HG02798 (cell line): ENCODE data around the gene ACOX2.

Experiments used
- ATAC-seq: cut with Tn5 transposase; IDR thresholded peaks from one replicate; pipeline ENCODE4 v1.9.1; 2021; ENCODE audit warnings: mild to moderate bottlenecking; ENCODE audit not compliant: unreplicated experiment, poor library complexity

The ACOX2 gene

DNA sequence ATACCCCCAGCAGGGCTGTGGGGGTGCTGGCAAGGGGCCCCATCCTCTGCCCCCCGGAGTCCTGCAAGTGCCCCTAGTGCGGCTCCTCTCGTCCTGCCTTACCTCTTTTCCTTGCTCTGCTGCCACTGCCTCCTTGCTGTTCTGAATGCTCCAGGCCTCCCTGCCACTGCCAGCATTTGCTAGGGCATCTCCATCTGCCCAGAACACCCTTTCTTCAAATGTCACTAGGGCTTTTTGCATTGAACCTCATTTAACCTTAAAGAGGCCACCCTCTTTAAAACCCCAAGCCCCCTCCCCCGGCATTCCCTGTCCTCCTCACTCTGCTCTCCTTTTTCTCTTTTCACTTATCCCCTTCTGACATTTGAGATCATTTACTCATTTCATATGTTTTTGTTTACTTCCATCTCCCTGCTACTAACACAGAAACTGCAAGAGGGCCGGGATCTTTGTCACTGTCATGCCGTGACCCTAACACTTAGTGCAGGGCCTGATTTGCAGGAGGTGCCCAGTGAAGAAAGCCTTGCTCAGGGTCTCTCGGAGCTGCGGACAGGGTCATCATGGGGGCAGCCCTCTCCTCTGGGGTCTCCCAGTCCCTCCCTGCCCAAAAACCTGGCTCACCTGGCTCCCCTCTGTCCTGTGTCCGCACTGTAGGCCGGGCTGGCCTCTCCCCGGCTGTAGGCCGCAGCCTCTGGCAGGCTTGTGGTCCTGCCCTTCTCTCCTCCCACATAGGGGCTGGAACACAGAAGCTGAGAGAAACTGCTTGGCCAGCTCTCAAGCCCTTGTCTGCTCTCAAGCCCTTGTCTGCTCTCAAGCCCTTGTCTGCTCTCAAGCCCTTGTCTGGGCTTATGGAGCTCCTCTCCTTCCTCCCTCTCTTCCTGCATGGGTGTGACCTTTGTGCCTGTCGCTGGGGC lies at the start of gene ACOX2:
TSS of gene ACOX2 (minus strand) at position 690 of the 911 bp plus-strand sequence. CDS start 2,084 bp downstream, outside the sequence.
- ATAC-seq: no peak

DNA sequence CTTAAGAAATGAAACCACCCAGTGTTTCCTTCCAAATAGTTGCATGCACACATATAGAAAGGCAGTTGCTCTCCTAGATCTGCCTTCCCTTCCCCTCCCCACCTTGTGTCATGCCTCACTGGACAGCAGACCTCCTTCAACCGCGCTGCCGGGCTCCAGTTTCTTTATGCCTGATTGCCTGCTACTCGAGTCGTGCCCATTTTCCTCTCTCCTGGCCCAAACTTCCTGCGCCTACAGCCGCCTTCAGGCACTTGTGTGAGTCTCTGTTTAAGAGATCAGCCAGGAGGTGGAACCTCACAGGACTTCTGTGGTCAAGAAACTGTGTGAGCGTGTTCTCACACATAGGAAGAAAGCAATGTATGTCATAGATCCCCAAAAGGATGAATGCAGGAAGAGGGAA lies 49.0 kb upstream of the ACOX2 start:
- ATAC-seq: no peak

DNA sequence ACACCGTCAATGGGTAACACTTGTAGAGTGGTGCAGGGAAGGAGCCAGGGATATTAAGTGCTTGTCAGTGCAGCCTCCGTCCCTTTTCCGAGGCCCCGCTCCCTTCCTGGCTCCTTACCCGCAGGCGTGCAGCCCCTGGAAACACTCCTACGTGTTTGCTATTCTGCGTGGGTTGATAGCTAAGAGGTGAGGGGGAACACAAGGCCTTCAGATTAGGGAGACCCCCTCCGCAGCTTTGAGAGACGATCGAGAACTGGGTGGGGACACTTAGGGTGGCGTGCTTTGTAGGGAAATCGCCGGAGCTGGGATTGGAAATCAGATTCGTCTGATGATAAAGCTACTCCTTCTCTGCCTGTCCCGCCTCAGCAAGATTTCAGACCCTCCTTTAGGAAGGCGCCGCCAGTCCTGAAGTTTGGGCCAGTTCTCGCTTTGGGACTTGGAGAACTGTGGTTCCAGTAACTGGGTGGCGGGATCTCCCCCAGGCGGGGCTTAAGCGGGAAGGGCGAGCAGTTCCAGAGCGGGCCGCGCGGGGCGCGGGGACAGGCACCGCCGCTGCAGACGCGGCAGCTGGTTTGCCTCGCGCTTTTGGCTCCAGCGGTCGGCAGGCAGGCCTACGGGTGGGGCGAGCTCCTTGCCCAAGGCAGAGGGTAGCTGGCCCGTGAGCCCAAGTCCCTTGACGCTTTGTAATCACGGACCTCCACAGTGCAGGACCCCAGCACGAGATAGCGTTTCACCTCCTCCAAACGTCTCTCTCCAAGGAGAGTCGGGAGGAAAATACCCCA lies 48.2 kb upstream of the ACOX2 start:
- ATAC-seq: peak; percentile 92

DNA sequence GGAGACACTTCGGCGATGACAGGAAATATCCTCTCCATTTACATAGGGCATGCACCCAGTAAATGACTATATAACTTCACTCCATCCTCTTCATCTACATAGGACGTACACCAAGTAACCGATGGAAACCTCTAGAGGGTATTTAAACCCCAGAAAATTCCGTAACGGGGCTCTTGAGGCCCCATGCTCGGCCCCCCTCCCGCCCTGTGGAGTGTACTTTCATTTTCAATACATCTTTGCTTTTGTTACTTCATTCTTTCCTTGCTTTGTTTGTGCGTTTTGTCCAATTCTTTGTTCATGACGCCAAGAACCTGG lies 47.7 kb upstream of the ACOX2 start:
- ATAC-seq: no peak

DNA sequence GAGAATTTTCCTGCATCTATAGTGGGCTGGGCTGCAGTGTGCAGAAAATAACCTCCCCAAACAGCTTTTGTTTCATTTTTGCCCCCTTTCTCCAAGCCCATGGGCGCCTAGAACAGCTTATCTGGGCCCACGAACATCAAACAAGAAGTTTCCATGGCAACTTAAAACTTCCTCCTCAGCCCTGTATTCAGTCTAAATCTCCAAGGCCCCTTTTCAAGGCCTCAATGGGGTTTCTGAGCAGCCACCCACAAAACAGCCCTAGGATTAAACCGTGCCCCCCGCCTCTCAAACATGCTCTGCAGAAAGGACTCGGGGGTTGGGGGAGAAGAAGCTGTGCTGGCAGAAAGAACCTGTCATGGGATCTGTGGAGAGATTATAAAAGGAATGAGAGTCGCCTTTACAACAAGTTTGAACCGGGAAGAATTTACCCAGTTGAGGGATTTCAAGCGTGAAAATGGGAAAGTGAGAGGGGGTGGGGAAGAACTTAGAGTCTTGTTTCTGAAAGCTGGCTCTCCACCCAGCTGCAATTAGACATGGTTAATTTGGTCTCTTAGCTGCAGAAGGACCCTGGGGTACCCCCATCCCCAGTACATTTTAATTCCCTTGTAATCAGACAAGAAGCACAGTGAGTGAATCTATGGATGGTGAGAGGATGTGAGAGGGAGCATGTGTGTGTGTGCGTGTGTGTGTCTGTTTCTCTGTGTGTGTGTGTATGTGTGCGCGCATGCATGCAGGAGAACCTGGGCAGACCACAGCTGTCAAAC lies 44.5 kb upstream of the ACOX2 start:
- ATAC-seq: no peak

DNA sequence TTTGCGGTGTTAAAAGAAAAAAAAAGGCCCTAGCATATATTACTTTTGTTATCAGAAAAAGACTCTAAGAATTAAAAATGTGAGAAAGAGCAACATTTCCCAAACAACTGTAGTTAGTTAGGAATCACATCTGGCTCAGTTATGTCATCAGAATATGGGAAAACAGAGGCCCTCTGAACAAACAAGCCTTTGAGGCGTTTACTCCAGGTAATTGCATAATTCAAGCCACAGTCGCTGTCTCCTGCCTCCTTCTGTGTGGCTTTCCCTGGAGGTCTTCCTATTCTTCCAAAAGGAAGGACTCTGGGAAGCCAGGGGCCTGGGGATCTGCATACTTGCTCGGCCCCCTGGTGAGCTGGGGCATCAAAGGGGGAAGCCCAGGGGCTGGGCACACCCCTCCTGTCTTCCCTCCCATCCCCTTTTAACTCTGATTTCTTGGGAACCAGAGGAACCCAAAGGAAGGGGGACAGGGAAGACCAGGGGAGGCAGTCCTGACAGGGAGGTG lies 43.9 kb upstream of the ACOX2 start:
- ATAC-seq: no peak

DNA sequence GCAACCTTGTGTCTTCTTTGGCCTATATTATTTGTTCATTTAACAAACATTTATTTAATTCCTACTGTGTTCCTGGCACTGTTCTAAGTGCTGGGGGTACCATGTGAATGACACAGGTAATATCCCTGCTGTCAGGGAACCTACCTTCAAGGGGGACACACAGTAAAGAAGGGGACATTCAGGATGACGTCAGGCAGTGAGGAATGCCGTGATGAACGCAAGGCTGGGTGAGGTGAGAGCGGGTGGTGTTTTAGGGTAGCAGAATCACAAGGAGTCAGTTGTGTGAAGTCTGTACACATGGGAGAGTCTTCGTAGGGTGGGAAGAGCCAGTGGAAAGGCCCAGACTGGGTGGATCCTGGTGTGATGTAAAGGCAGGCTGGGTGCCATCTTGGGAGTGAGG lies 41.9 kb upstream of the ACOX2 start:
- ATAC-seq: no peak

DNA sequence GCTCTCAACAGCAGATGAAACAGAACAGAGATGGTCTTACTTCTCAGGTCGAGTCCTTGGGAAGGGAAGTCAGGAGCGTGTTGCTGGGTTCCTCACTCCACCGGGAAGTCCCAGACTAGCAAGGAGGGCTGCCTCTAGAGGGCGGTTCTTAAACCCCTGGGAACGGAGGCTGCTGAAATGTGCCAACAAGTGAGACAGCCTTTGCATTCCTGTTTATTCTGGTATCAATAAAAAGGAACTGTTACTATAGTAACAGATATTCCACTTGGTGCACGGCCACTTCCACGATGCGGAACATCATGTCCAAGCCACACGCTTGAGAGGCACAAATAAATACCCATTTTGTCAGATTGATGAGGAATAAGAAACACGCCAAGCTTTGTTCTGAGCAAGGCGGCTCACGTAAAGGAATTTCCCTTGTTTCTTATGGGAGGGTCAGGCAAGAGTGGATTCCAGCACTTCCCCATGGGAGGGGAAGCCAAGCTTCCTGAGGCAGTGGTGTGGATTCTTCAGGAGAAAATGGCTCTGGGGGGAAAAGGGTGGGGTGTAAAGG lies 40.4 kb upstream of the ACOX2 start, which contains the start of gene FAM107A:
TSS of gene FAM107A (minus strand) at position 123 of the 553 bp plus-strand sequence. CDS start 7,531 bp downstream, outside the sequence.
- ATAC-seq: no peak

DNA sequence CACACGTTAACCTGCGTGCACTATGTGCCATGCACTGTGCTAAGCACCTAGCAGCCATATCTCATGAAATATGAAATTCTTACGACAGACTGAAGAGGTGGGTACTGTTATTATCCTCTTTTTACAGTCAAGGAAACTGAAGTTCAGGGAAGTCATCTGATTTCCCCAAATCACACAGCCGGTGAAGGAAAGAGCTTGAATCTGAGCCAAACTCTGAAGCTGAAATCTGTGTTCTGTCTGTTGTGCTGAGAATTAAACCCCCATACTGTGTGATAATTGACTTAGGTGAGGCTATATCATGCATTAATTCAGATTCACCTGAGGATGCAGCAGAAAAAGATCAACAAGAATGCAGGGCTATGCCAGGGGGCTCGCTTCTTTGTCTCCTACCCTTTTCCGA lies 39.7 kb upstream of the ACOX2 start:
- ATAC-seq: no peak

DNA sequence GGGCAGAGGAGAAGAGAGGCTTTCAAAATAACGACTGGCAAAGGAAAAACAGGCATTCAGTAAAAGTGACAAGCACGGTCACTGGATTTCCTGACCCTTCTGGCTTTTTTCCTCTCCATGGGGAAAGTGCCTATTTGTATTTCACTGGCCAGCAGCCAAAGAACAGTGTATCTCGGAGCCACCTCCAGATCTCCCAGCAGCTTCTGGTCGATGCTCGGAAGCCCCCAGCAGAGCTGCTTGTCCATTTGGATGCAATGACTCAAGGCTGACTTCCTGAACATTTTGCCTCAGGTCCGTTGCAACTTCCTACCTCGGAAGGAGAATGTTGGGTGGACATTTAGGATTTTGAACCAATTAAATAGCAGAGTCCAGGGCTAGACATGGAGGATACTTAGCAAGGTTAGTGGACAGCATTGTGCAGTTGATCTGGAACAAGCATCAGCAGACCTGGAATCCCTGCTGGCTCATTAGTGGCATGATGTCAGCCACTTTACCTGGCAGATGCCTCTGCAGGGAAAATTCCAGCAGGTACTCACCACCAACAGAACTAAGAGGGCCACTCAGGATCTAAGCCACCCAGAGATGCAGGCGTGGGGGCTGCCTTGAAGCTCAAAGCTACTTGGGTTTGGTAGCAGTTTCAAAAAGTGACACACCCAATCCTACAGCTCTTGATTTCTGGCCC lies 39.1 kb upstream of the ACOX2 start:
- no peak for ATAC-seq

DNA sequence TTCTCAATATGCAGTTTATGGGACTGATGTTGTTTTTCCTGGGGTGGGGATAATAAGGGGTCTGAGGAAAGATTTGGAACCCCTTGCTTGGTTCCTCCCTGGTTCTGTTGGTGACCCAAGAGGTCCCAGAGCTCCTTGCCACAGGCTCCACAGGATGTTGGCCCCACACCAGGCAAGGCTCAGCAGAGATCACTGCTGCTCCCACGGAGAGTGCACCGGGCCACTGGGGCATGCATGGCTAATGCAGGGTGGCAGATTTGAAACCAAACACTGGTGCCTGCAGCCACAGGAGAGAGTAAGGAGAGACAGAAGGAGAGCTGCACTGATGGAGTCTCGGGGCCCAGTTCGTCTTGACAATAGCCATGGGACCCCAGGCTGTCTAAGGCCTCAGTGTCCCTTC lies 37.7 kb upstream of the ACOX2 start:
- no peak for ATAC-seq

DNA sequence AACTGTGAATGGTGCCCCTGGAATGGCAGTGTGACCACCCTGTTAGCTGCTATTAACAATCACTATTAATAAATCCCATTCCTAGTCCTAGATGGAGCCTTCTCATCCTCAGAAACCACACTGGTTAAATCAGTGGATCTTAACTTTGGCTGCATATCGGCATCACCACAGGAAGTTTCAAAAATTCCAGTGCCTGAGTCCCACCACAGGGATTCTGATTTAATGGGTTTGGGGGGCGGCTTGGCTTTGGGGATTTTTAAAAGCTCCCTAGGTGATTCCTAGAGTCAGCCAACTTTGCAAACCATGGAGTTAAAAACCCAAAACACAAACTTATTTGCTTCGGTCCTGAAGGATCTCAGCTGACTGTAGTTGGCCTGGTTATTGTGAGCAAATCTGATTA lies 37.1 kb upstream of the ACOX2 start:
- ATAC-seq: no peak

DNA sequence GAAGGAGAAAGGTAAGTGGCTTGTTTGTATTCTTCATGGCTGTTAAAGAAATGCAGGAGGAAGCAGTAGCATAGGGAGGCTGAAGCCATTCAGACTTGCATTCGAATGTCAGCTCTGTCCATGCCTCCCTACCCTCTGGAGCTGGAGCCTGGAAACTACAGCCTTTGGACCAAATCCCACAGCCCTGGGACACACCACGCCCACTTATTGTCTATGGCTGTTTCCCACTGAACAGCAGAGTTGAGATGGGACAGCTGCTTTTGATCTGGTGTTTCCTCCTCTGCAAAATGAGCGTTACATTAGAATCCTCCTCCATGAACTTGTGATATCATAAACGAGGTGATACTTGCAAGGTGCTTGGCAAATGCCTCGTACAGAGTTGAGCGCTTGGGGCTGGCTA lies 36.6 kb upstream of the ACOX2 start:
- no peak for ATAC-seq

DNA sequence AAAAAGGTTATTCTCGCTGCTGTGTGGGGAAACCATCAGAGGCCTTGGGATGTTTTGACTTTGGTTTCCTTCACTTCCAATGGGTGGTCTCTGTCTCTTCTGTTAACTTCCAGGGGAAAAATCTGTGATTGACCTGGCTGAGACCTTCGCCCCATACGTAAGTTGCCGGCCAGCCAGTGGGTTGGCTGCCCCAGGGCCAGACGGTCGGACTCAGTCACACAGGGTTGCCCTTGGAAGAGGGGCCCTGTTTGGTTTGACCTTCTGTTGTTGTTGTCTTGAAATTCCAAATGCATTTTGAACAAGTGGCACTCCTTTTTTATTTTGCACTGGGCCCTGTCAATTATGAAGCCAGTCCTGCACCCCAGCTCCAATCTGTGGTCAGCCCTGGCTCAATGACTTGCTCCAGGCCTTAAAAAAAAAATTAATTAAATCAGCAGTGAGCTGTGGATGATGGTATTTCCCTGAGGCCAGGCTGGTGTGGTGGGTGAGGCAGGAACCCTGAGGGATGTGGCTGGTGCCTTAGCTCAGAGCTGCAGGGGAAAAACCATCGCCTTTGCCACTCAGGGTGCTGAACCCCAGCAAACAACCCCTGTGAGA lies 35.7 kb upstream of the ACOX2 start:
- ATAC-seq: no peak

DNA sequence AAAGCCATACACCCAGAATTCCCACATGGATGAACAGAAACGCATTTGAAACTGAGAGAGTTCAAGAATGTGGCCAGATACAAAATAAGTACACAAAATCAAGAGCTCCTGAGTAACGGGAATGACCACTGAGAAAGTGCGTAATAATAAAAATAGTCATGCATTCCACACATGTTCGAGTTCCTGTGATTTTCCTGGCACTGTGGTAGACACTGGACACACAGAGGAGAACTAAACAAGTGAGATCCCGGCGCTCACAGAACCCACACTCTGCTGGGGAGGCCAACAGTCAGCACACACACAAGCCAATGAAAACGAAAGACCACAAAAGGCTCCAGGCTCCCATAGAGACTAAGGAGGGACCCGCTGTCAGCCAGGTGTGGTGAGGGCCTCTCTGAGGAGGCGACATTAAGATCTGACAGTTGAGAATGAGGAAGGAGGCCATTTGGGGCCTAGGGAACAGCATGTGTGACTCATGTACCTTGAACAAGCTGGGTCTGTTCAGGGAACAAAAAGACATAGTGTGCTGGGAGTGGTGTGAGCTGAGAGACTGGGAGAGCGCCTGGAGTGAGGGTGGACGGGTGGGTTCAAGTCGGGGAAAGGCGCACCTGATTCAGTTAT lies 35.1 kb upstream of the ACOX2 start:
- no peak for ATAC-seq

DNA sequence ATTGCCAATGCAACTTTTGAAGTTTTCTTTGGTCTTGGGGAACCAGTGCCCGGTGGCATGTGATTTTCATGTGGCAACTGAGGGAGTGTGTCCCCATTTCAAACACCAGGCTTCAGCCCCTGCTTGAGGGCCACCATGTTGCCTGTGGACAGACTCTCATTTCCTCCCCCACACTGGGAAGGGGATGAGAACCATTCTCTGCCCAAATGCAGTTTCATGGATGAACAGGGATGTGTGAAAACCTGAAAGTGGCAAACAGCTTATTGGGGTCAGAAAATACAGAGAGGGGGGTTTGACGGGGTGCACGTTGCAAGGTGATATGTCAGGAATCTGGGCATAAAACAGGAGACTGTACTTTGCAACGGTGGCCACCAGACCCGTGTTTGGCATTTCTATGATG lies 33.9 kb upstream of the ACOX2 start:
- ATAC-seq: no peak

DNA sequence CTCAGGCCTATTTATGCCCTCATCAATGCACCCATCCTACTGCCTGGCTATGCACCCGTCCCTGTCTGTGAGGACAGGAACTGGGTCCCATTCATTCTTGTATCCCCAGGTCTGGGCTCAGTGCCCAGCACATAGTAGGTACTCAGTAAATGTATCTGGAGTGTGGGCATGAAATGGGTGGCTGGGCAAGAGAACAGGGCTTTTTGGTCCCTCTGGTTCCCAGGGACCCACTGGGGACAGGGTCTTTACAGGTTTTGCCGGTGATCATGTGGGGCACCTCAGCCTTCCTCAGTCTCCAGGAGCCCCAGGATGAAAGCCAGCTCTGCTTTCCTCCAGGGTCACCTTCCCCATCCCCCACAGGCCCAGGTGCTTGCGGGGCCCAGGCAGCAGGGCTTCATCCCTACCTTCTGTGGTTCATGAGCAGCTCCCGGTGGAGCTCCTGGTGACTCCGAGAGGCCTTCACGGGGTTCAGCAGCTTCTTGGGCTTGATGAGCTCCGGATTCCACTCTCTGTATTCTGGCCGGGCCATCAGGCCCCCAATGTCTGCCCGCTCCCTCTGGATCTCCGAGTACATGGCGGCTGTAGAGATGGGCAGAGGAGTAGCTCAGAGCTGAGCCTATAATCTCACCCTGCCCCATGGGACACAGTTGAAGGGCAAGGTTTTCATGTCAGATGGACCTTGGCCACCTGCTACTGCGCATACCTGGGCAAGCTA lies 32.5 kb upstream of the ACOX2 start:
- no peak for ATAC-seq

DNA sequence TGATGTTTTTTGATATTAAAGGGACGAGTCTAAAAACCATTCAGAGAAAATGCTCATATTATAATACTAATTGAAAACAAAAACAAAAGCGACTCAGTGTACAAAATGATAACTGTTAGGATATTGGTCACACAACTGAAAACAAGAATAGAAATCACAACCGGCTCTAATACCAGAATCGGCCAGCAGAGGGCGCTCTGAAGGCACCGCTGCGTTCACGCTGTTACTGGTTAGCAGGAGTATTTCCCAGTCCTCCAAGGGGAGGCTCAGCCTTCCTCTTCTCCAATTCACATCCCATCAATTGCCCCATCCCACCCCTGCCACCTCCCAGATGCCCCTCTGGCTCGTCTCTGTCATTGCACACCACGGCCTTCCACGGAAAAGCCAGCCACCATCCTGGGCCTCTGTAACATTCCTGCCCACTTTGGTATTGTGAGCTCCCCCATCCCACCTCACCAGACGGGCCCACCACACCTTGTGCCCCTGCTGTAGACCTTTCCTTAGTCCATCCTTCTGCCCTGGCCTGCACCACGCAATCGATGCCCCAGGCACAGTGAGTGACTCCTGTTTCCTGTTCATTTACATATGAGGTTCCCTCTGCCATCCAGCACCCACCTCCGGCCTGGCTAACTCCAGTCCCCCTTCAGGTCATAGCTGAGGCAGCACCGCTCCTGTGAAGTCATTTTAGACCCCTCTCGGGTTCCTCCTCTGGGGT lies 31.7 kb upstream of the ACOX2 start:
- peak; percentile 53 for ATAC-seq
